Nephron (organoid): ENCODE data around the gene FMNL3.

ENCODE experiments used
- H3K27ac Mint-ChIP-seq, 3 experiments: 2 replicates each; pipeline ENCODE4 v1.8.0; 2020; ENCODE audit warnings: mixed read lengths in 3 of 3, mild to moderate bottlenecking in 2 of 3, moderate library complexity in 1 of 3
- H3K27me3 Mint-ChIP-seq: 2 replicates; pipeline ENCODE4 v1.8.0; 2021; ENCODE audit warnings: low read depth, mild to moderate bottlenecking, moderate library complexity, mixed read lengths
- H3K36me3 Mint-ChIP-seq: 2 replicates; pipeline ENCODE4 v1.8.0; 2020; ENCODE audit warnings: low read depth, mixed read lengths
- H3K4me1 Mint-ChIP-seq: 2 replicates; pipeline ENCODE4 v1.8.0; 2020; ENCODE audit warnings: mixed read lengths
- H3K4me3 Mint-ChIP-seq, 3 experiments: 2 replicates each; pipeline ENCODE4 v1.8.0; 2020; ENCODE audit warnings: mild to moderate bottlenecking in 3 of 3, mixed read lengths in 3 of 3, moderate library complexity in 2 of 3
- H3K9me3 Mint-ChIP-seq: 2 replicates; pipeline ENCODE4 v1.8.0; 2020; ENCODE audit warnings: mixed read lengths
- TF ChIP-seq, protein P1 (sequence below), 3 experiments: fragments of 200-600 bp; sonication (generic); IDR thresholded peaks; one replicate each; pipeline ENCODE4 v1.5.0; 2021; ENCODE audit warnings: antibody characterized with exemption in 3 of 3; ENCODE audit not compliant: unreplicated experiment in 3 of 3

FMNL3 gene, protein sequence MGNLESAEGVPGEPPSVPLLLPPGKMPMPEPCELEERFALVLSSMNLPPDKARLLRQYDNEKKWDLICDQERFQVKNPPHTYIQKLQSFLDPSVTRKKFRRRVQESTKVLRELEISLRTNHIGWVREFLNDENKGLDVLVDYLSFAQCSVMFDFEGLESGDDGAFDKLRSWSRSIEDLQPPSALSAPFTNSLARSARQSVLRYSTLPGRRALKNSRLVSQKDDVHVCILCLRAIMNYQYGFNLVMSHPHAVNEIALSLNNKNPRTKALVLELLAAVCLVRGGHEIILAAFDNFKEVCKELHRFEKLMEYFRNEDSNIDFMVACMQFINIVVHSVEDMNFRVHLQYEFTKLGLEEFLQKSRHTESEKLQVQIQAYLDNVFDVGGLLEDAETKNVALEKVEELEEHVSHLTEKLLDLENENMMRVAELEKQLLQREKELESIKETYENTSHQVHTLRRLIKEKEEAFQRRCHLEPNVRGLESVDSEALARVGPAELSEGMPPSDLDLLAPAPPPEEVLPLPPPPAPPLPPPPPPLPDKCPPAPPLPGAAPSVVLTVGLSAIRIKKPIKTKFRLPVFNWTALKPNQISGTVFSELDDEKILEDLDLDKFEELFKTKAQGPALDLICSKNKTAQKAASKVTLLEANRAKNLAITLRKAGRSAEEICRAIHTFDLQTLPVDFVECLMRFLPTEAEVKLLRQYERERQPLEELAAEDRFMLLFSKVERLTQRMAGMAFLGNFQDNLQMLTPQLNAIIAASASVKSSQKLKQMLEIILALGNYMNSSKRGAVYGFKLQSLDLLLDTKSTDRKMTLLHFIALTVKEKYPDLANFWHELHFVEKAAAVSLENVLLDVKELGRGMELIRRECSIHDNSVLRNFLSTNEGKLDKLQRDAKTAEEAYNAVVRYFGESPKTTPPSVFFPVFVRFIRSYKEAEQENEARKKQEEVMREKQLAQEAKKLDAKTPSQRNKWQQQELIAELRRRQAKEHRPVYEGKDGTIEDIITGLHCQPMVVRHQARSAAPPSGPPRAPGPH

DNA sequence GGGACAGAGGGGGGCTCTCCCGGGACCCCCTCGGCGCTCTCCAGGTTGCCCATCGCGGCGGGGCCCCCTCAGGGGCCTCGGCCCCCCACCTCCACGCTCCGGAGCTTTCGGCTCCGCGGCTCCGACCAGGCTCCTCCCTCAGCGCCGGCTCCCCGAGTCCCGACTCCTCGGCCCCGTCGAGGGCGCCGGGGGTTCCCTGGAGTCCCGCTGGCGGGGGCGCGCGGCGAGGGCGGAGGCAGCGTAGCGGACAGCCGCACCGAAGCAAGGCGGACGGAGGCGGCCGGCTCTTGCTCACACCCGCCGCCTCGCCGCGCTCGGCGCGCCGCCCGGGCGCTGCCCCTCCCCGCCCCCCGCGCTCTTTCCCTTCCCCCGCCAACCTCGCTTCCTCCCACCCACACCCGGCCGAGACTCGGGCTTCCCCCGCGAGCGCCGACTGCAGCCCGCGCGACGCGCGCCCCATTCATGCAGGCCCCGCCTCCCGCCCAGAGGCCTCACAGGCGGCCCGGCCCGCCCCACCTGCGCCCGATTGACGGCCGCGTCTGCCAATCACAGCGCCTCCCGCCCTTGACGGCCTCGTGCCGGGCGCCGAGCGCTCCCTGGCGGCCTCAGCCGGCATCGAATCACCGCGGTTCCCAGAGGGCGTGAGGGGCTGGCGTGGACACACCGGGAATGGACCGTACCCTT, at the start of gene FMNL3:
Gene FMNL3, minus strand, starts transcription at position 278 of the 684 bp plus-strand sequence. Its CDS starts 225 bp downstream, at position 53.
- peak within 1 kb of the TSS; percentile 98 to 99 (median 98) for H3K4me3 Mint-ChIP-seq
- peaks cover 13% of the 10 kb centered on the region for H3K27me3 Mint-ChIP-seq
- no peaks in the 10 kb centered on the region for H3K9me3 Mint-ChIP-seq
- peak within 1 kb of the TSS; percentile 78 to 92 (median 89) for H3K27ac Mint-ChIP-seq
- TF ChIP-seq, protein P1, sequence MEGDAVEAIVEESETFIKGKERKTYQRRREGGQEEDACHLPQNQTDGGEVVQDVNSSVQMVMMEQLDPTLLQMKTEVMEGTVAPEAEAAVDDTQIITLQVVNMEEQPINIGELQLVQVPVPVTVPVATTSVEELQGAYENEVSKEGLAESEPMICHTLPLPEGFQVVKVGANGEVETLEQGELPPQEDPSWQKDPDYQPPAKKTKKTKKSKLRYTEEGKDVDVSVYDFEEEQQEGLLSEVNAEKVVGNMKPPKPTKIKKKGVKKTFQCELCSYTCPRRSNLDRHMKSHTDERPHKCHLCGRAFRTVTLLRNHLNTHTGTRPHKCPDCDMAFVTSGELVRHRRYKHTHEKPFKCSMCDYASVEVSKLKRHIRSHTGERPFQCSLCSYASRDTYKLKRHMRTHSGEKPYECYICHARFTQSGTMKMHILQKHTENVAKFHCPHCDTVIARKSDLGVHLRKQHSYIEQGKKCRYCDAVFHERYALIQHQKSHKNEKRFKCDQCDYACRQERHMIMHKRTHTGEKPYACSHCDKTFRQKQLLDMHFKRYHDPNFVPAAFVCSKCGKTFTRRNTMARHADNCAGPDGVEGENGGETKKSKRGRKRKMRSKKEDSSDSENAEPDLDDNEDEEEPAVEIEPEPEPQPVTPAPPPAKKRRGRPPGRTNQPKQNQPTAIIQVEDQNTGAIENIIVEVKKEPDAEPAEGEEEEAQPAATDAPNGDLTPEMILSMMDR (IDR thresholded peaks at IDR 0.05; ENCODE audit: unreplicated experiment in 3 of 3) = peak; percentile 93 to 98 (median 94)
- no peaks in the 10 kb centered on the region for H3K36me3 Mint-ChIP-seq
- peaks cover 41% of the 10 kb centered on the region for H3K4me1 Mint-ChIP-seq

DNA sequence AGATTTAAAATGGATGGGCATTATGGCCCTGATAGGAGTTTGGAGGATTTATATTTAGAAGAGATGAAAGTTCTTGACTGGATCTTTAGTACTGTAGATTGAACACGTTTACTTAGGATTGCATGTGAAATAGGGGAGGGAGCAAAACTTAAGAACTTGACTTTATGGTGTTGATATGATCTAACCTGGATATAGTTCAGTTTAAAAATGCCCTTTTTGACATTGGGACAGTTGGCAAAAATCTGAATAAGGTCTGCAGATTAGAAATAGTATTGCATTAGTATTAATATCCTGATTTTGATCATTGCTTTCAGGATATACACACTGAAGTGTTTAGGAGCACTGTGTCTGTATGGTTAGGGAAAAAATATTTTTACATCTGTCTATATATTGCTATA, 43.8 kb upstream of the FMNL3 start:
- Mint-ChIP-seq H3K27ac (peak overlapping the region in 1 of 3 experiments; percentile 2), H3K4me1 (peaks cover 24% of the 10 kb centered on the region), H3K27me3 (no peaks in the 10 kb centered on the region), H3K9me3 (no peaks in the 10 kb centered on the region), H3K4me3 (no peak overlapping the region), H3K36me3 (peaks cover 44% of the 10 kb centered on the region)
- TF ChIP-seq, protein P1 (IDR thresholded peaks at IDR 0.05; ENCODE audit: unreplicated experiment in 3 of 3) = no peak

DNA sequence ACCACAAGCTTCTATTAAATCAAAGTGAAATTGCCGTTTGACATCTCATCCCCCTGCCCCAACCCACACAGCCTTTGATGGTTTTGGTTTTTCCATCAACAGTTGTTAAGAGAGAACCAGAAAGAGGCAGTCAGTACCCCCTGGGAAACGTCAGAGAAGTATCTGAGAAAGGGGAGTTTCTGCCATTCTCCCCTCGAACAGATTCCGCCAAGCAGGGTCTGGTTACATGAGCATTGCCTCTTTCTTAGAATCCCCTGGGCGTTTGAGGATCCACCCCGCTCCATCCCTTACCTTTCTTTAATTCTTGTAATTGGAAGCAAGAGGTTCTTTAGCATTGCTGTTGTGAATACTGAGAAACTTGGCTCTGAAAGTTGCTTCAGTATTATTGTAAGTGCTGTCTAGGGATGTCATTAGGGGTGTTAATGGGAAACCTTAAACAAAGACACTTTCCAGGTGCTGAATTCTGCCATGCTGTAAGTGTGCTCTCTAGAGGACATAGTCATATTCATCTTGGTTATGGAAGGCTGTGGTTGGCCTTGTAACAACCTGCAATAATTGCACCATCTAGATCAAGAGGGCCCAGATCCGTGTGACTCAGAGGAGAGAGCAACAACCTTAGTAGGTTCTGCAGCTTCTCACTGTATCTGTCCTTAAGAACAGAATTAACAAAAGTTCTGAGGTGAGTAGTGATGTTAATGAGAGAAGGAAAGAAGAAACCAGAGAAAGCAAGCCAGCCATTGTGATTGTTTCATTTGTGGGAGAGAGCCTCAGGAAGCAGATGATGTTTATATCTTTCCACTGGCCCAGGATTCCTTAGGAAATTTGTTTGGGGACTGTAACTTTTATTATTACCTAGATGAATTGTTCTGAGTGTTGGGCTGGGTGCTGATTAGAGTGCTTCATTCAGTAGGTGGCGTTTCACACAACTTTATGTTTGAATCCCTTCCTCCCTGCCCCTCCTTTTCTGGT, 43.1 kb upstream of the FMNL3 start:
- H3K4me1 Mint-ChIP-seq = peaks cover 24% of the 10 kb centered on the region
- H3K4me3 Mint-ChIP-seq = no peak overlapping the region
- H3K9me3 Mint-ChIP-seq = no peaks in the 10 kb centered on the region
- TF ChIP-seq, protein P1 (IDR thresholded peaks at IDR 0.05; ENCODE audit: unreplicated experiment in 3 of 3) = no peak
- H3K27me3 Mint-ChIP-seq = no peaks in the 10 kb centered on the region
- H3K27ac Mint-ChIP-seq = peak overlapping the region in 2 of 3 experiments; percentile 18 to 52
- H3K36me3 Mint-ChIP-seq = peaks cover 38% of the 10 kb centered on the region

DNA sequence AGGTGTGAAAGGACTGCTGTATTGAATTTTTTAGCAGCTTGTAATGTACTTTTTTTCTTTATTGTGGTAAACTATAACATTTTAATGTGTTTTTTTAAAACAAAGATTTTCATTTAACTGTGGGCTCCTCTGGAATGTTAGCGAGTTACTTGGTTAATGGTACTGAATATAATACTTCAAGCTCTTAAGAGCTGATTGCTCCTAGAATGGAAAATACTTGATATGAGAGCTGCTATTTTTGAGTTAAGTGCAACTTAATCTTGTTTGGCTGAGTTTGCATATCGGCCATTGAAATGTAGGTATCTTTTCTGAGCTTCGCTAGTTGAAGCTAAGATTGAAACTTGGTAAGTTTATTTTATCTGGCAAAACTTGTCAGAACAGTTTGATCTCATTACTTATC, 41.6 kb upstream of the FMNL3 start:
- Mint-ChIP-seq H3K4me3 (no peak overlapping the region), H3K4me1 (peaks cover 36% of the 10 kb centered on the region), H3K9me3 (no peaks in the 10 kb centered on the region)

More for the DNA sequence above, 41.6 kb upstream of the FMNL3 start:
- TF ChIP-seq, protein P1 (IDR thresholded peaks at IDR 0.05; ENCODE audit: unreplicated experiment in 3 of 3) = no peak
- Mint-ChIP-seq H3K27ac (no peak overlapping the region), H3K36me3 (peaks cover 30% of the 10 kb centered on the region), H3K27me3 (no peaks in the 10 kb centered on the region)
